Epithelial cell of esophagus (primary cell): ENCODE results near the gene SPTBN5.
A peak's percentile ranks its signal among the peaks of the same experiment; 100 is the strongest.

Experiments
- DNase-seq: peaks from one replicate; pipeline ENCODE4 v3.0.0; 2010; ENCODE audit warnings: low read depth
- H3K4me3 ChIP-seq: 2 replicates; pipeline ENCODE4 v1.5.1; 2011; ENCODE audit warnings: mild to moderate bottlenecking, low read length, control low read depth
- TF ChIP-seq, protein P1 (sequence below): IDR thresholded peaks from 2 replicates; pipeline ENCODE4 v1.5.1; 2011; ENCODE audit warnings: low read depth, mild to moderate bottlenecking, low read length, control low read depth, inconsistent platforms; ENCODE audit not compliant: insufficient read depth; ENCODE audit errors: missing control alignments

Gene SPTBN5

GRCh38 chr15:41877631-41878354 is 16.1 kb downstream of the SPTBN5 start:
- H3K4me3 ChIP-seq: no peak overlapping the region
- TF ChIP-seq, protein P1, sequence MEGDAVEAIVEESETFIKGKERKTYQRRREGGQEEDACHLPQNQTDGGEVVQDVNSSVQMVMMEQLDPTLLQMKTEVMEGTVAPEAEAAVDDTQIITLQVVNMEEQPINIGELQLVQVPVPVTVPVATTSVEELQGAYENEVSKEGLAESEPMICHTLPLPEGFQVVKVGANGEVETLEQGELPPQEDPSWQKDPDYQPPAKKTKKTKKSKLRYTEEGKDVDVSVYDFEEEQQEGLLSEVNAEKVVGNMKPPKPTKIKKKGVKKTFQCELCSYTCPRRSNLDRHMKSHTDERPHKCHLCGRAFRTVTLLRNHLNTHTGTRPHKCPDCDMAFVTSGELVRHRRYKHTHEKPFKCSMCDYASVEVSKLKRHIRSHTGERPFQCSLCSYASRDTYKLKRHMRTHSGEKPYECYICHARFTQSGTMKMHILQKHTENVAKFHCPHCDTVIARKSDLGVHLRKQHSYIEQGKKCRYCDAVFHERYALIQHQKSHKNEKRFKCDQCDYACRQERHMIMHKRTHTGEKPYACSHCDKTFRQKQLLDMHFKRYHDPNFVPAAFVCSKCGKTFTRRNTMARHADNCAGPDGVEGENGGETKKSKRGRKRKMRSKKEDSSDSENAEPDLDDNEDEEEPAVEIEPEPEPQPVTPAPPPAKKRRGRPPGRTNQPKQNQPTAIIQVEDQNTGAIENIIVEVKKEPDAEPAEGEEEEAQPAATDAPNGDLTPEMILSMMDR: no peak
- DNase-seq: no peak

GRCh38 chr15:41876689-41877088 is 17.2 kb downstream of the SPTBN5 start:
- TF ChIP-seq, protein P1: no peak
- H3K4me3 ChIP-seq: no peak overlapping the region
- no peak for DNase-seq

GRCh38 chr15:41876007-41876406 is 17.8 kb downstream of the SPTBN5 start:
- DNase-seq: no peak
- TF ChIP-seq, protein P1: no peak
- H3K4me3 ChIP-seq: no peak overlapping the region

GRCh38 chr15:41874736-41875135 is 19.1 kb downstream of the SPTBN5 start:
- TF ChIP-seq, protein P1: no peak
- H3K4me3 ChIP-seq: no peak overlapping the region
- no peak for DNase-seq

DNA sequence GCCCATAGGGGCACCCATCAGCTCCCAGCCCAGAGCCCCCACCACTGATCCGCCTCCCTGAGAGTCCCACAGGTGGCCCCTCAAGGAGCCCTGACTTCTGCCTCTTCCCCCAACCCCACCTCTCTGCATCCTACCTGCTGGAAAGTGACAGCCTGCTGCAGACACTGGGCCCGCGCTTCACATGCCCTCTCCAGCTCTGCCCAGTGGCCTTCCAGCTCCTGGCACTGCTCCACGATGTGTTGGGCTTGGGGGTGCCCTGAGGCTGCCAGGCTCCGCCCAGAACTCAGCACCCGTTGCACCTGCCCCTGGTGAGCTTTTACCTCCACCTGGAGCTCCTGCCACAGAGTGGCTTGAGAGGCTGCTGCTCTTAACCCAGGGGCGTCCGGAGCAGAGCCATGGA is 20.1 kb downstream of the SPTBN5 start:
- TF ChIP-seq, protein P1: no peak
- no peak for DNase-seq
- no peak overlapping the region for H3K4me3 ChIP-seq

DNA sequence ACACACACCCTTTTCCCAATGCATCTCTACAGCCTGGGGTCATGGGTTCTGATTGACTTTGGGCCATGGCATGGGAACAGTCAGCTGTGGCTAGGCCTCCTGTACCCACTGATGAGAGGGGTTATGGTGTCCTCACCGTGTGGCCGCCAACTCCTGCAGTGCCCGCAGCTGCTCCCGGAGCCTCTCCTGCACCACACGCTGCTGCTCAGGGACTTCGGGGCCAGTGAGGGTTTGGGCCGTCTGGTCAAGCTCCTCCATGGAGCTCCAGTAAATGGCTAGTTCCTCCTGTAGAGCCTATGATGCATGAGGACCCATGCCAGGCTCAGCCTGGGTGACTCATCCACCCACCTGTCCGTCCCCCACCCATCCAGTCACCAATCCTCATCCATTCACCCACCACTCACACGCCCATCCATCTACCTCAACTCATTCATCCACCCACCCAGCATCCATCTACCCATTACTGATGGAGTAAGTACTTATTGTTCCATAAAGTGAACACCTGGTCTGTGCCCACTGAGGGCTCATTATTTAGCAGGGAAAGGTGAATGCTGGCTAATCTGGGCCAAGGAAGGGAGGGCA is 21.6 kb downstream of the SPTBN5 start:
- DNase-seq: peak; percentile 62
- TF ChIP-seq, protein P1: no peak
- H3K4me3 ChIP-seq: no peak overlapping the region
